Spleen (tissue), 7 donors: Measurements from ENCODE around the gene MRGPRX2.

Experiments used
- POLR2A ChIP-seq, 3 donors: fragments of 450-650 bp; IDR thresholded peaks; one replicate each; pipeline ENCODE4 v1.5.1; 2017; ENCODE audit warnings: antibody characterized with exemption in 3 of 3, mild to moderate bottlenecking in 1 of 3
- POLR2AphosphoS5 ChIP-seq, 3 donors: sonication (generic); formaldehyde crosslinking; IDR thresholded peaks; one replicate each; pipeline ENCODE4 v1.5.1; 2017; ENCODE audit warnings: antibody characterized with exemption in 3 of 3
- TF ChIP-seq, protein P1 (sequence below), 11 experiments: fragments of 200-600 bp in 7 of 11; fragments of 450-650 bp in 4 of 11; sonication (generic) in 4 of 11; IDR thresholded peaks in 8 of 11; conservative IDR thresholded peaks in 3 of 11; 1 replicate in 7 of 11; 2 replicates in 4 of 11; pipeline versions ENCODE4 v1.4.0 to v1.8.0; 2016 to 2021; ENCODE audit warnings: antibody characterized with exemption in 11 of 11, inconsistent platforms in 4 of 11, mild to moderate bottlenecking in 1 of 11
- donor health status: DM: no; HTN: no; CAD: no; lungs with moderate emphysema.
- donor health status: DM: no; HTN: no; CAD: no.
- donor health status: DM: no; HTN: no; CAD: no.

- TF ChIP-seq, protein P1, sequence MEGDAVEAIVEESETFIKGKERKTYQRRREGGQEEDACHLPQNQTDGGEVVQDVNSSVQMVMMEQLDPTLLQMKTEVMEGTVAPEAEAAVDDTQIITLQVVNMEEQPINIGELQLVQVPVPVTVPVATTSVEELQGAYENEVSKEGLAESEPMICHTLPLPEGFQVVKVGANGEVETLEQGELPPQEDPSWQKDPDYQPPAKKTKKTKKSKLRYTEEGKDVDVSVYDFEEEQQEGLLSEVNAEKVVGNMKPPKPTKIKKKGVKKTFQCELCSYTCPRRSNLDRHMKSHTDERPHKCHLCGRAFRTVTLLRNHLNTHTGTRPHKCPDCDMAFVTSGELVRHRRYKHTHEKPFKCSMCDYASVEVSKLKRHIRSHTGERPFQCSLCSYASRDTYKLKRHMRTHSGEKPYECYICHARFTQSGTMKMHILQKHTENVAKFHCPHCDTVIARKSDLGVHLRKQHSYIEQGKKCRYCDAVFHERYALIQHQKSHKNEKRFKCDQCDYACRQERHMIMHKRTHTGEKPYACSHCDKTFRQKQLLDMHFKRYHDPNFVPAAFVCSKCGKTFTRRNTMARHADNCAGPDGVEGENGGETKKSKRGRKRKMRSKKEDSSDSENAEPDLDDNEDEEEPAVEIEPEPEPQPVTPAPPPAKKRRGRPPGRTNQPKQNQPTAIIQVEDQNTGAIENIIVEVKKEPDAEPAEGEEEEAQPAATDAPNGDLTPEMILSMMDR (IDR thresholded peaks at IDR 0.05 in 8 of 11, conservative IDR thresholded peaks at IDR 0.05 in 3 of 11): no peak
- TF ChIP-seq POLR2A (IDR thresholded peaks at IDR 0.05): no peak
- no peak for TF ChIP-seq POLR2AphosphoS5 (IDR thresholded peaks at IDR 0.05)
Observed at GRCh38 chr11:19091366-19091765, 30.8 kb upstream of the MRGPRX2 start.
